Spleen (tissue), 11 donors: ENCODE results near the gene CHD9NB. TPM values are rescaled to one million over a fixed set of nuclear protein-coding genes. Genes with fewer than 3 reads are reported as not detected.

Experiments used
- DNase-seq: peaks from one replicate; pipeline ENCODE4 v3.0.0-alpha.2; 2020
- H3K27ac ChIP-seq, 8 donors: fragments of 200-600 bp; sonication (generic) in 7 of 8; 1 replicate in 4 of 8; 2 replicates in 4 of 8; pipeline versions ENCODE4 v1.5.0 to v1.8.0; 2016 to 2021; ENCODE audit warnings: inconsistent platforms in 4 of 8, mild to moderate bottlenecking in 4 of 8, moderate library complexity in 1 of 8
- H3K27me3 ChIP-seq, 7 donors: fragments of 200-600 bp; sonication (generic) in 6 of 7; replicated peaks in 1 of 7; 1 replicate in 4 of 7; 2 replicates in 3 of 7; pipeline versions ENCODE4 v1.5.0 to v1.8.0; 2016 to 2021; ENCODE audit warnings: inconsistent platforms in 3 of 7, mild to moderate bottlenecking in 1 of 7
- H3K36me3 ChIP-seq, 6 donors: fragments of 200-600 bp; sonication (generic) in 5 of 6; 1 replicate in 4 of 6; 2 replicates in 2 of 6; pipeline versions ENCODE4 v1.5.0 to v1.8.0; 2016 to 2021; ENCODE audit warnings: inconsistent platforms in 2 of 6
- H3K4me1 ChIP-seq, 6 donors: fragments of 200-600 bp; sonication (generic) in 5 of 6; 1 replicate in 3 of 6; 2 replicates in 3 of 6; pipeline versions ENCODE4 v1.5.0 to v1.8.0; 2016 to 2021; ENCODE audit warnings: inconsistent platforms in 3 of 6
- H3K4me3 ChIP-seq, 8 donors: fragments of 200-600 bp; sonication (generic) in 7 of 8; 1 replicate in 4 of 8; 2 replicates in 4 of 8; pipeline versions ENCODE4 v1.5.0 to v1.8.0; 2016 to 2021; ENCODE audit warnings: inconsistent platforms in 4 of 8, mild to moderate bottlenecking in 4 of 8, moderate library complexity in 2 of 8
- H3K9me3 ChIP-seq, 8 donors: fragments of 200-600 bp; sonication (generic) in 7 of 8; 1 replicate in 4 of 8; 2 replicates in 4 of 8; pipeline versions ENCODE4 v1.5.0 to v1.8.0; 2016 to 2021; ENCODE audit warnings: inconsistent platforms in 4 of 8
- CTCF ChIP-seq, 11 experiments: fragments of 200-600 bp in 7 of 11; fragments of 450-650 bp in 4 of 11; sonication (generic) in 4 of 11; IDR thresholded peaks in 8 of 11; conservative IDR thresholded peaks in 3 of 11; 1 replicate in 7 of 11; 2 replicates in 4 of 11; pipeline versions ENCODE4 v1.4.0 to v1.8.0; 2016 to 2021; ENCODE audit warnings: antibody characterized with exemption in 11 of 11, inconsistent platforms in 4 of 11, mild to moderate bottlenecking in 1 of 11
- POLR2A ChIP-seq, 3 donors: fragments of 450-650 bp; IDR thresholded peaks; one replicate each; pipeline ENCODE4 v1.5.1; 2017; ENCODE audit warnings: antibody characterized with exemption in 3 of 3, mild to moderate bottlenecking in 1 of 3
- POLR2AphosphoS5 ChIP-seq, 3 donors: sonication (generic); formaldehyde crosslinking; IDR thresholded peaks; one replicate each; pipeline ENCODE4 v1.5.1; 2017; ENCODE audit warnings: antibody characterized with exemption in 3 of 3
- WGBS, 5 donors: extraction: QIAGEN DNeasy Blood & Tissue Kit in 3 of 5; methylation state at CpG; one replicate each; pipeline versions ENCODE4 v1.1.5 to v1.1.7; 2013 to 2018; 5-methylcytosine and 5-hydroxymethylcytosine counted together
- intact Hi-C: fragments of 100-400 bp; cut with DNase I; formaldehyde crosslinking; loops from one replicate; pipeline ENCODE4 v1.15.0; 2023; ENCODE audit warnings: low total_unique reads
- polyA plus RNA-seq, 3 donors: library from polyadenylated mRNA; stranded (reverse); fragments of 200-250 nt; gene quantifications; one replicate each; pipeline ENCODE4 v1.2.1, GENCODE V29; 2013
- total RNA-seq, 7 donors: library from RNA; depleted of rRNA in 3 of 7; stranded (reverse); fragments of >200 nt in 3 of 7; fragmentation: NEBNext Ultra II Directional in 4 of 7; extraction: Animal tissue kit (Norgen Biotek cat#: 25700) in 4 of 7; gene quantifications; one replicate each; pipeline versions ENCODE4 v1.1.0 to v1.2.1, GENCODE V29; 2016 to 2021
- donor health status: healthy with polysubstance abuse.
- donor health status: DM: no; HTN: no; CAD: no; lungs with moderate emphysema.
- donor health status: DM: no; HTN: no; CAD: no.
- donor health status: Bipolar disorder and iron deficiency.
- donor health status: healthy.
- donor health status: DM: no; HTN: no; CAD: no.
- donor health status: DM: yes; HTN: yes; CAD: no.

CHD9NB gene
- total and polyA plus RNA-seq, 10 donors, result 0.10 to 0.27 TPM; not detected in 8

- H3K4me1 ChIP-seq, result no peaks in the 10 kb centered on the region
- H3K4me3 ChIP-seq, result no peak overlapping the region
- no peaks in the 10 kb centered on the region for H3K9me3 ChIP-seq
- intact Hi-C loops, result no loop called here
- H3K27ac ChIP-seq, result no peak overlapping the region
- no peak for TF ChIP-seq POLR2A (IDR thresholded peaks at IDR 0.05)
- no peak for TF ChIP-seq CTCF (IDR thresholded peaks at IDR 0.05 in 8 of 11, conservative IDR thresholded peaks at IDR 0.05 in 3 of 11)
- TF ChIP-seq POLR2AphosphoS5 (IDR thresholded peaks at IDR 0.05), result no peak
- no peak for DNase-seq
- H3K27me3 ChIP-seq, result no peaks in the 10 kb centered on the region
- 94 to 95% (median 95%) methylated on average over 4 of the region's 4 CpGs for WGBS, 5 donors
- H3K36me3 ChIP-seq, result no peaks in the 10 kb centered on the region
These were observed 28.7 kb downstream of the CHD9NB start for GRCh38 chr16:53024045-53024444.

- intact Hi-C loops, result no loop called here
- Histone ChIP-seq H3K27ac (no peak overlapping the region), H3K9me3 (no peaks in the 10 kb centered on the region), H3K4me3 (no peak overlapping the region), H3K4me1 (no peaks in the 10 kb centered on the region), H3K36me3 (no peaks in the 10 kb centered on the region), H3K27me3 (no peaks in the 10 kb centered on the region)
- TF ChIP-seq POLR2A (IDR thresholded peaks at IDR 0.05) (no peak), CTCF (IDR thresholded peaks at IDR 0.05 in 8 of 11, conservative IDR thresholded peaks at IDR 0.05 in 3 of 11) (peak in 5 of 11 experiments; percentile 11 to 33 (median 18))
- 10 to 16% (median 14%) methylated on average over 5 of the region's 5 CpGs for WGBS, 5 donors
- no peak for DNase-seq
These were observed 30.3 kb downstream of the CHD9NB start for GRCh38 chr16:53022374-53022773.

- peaks cover 0 to 11% (median 0%) of the 10 kb centered on the region in 7 donors for H3K27me3 ChIP-seq
- no peak for TF ChIP-seq POLR2A (IDR thresholded peaks at IDR 0.05)
- TF ChIP-seq POLR2AphosphoS5 (IDR thresholded peaks at IDR 0.05), result no peak
- no peak for TF ChIP-seq CTCF (IDR thresholded peaks at IDR 0.05 in 8 of 11, conservative IDR thresholded peaks at IDR 0.05 in 3 of 11)
- H3K4me1 ChIP-seq, result no peaks in the 10 kb centered on the region
- no peak overlapping the region for H3K4me3 ChIP-seq
- WGBS, 5 donors, result 69 to 86% (median 83%) methylated on average over 2 of the region's 2 CpGs
- H3K27ac ChIP-seq, result no peak overlapping the region
- H3K9me3 ChIP-seq, result no peaks in the 10 kb centered on the region
- intact Hi-C loops, result no loop called here
- H3K36me3 ChIP-seq, result no peaks in the 10 kb centered on the region
- no peak for DNase-seq
These were observed 33.8 kb downstream of the CHD9NB start for GRCh38 chr16:53018834-53019416.

GRCh38 chr16:53014287-53014686, 38.4 kb downstream of the CHD9NB start:
- H3K4me1 ChIP-seq, result no peaks in the 10 kb centered on the region
- H3K36me3 ChIP-seq, result no peaks in the 10 kb centered on the region
- no peak for TF ChIP-seq POLR2A (IDR thresholded peaks at IDR 0.05)
- TF ChIP-seq POLR2AphosphoS5 (IDR thresholded peaks at IDR 0.05), result no peak
- no peak for TF ChIP-seq CTCF (IDR thresholded peaks at IDR 0.05 in 8 of 11, conservative IDR thresholded peaks at IDR 0.05 in 3 of 11)
- no peaks in the 10 kb centered on the region for H3K9me3 ChIP-seq
- H3K4me3 ChIP-seq, result no peak overlapping the region
- H3K27ac ChIP-seq, result no peak overlapping the region
- peaks cover 0 to 29% (median 0%) of the 10 kb centered on the region in 7 donors for H3K27me3 ChIP-seq
- intact Hi-C loops, result no loop called here
- DNase-seq, result no peak
- 59 to 72% (median 67%) methylated on average over 4 of the region's 4 CpGs for WGBS, 5 donors
